HepG2 (cell line): ENCODE data around the gene ARX. TPM values are rescaled to one million over a fixed set of nuclear protein-coding genes. Genes with fewer than 3 reads are reported as not detected.

Source experiments
- ATAC-seq: fragments of 200-7000 bp; cut with Tn5 transposase; 3 replicates; pipeline ENCODE4 v1.9.1; 2020; ENCODE audit warnings: mild to moderate bottlenecking, moderate library complexity
- BruUV-seq: library from RNA; stranded (reverse); fragments of 400-500 nt; replicated peaks from 2 replicates; lab custom pipeline; 2021; lab: Mats Ljungman, UMichigan
- CTCF ChIA-PET: fragments of 300-600 bp; formaldehyde crosslinking; extraction: SDS; loops from one replicate; lab custom pipeline; 2021; ENCODE audit warnings: low total read pairs, inconsistent platforms, low intra/inter-chr PET ratio; lab: Yijun Ruan, JAX
- POLR2A ChIA-PET: fragments of 350-600 bp; sonication (Branson Sonifier 250); formaldehyde crosslinking; loops from one replicate; lab custom pipeline; 2020; ENCODE audit warnings: antibody characterized with exemption, inconsistent platforms; lab: Yijun Ruan, JAX
- DNase-seq: peaks from one replicate; pipeline ENCODE4 v3.0.0-alpha.2; 2015; ENCODE audit warnings: low spot score
- FAIRE-seq: peaks from 3 replicates; lab custom pipeline; 2011; peaks lifted over from hg19 to GRCh38; lab: Jason Lieb, UNC
- H2AFZ ChIP-seq: one replicate; pipeline ENCODE4 v1.6.1; 2011; ENCODE audit warnings: low read length, inconsistent platforms
- H3K27ac ChIP-seq: fragments of 300-600 bp; 3 replicates; pipeline ENCODE4 v1.8.0; 2011; ENCODE audit warnings: mixed run types, mild to moderate bottlenecking, mixed read lengths, low read length, inconsistent platforms; ENCODE audit not compliant: insufficient read depth; ENCODE audit errors: extremely low read length
- H3K27me3 ChIP-seq, 2 experiments: fragments of 200-600 bp in 1 of 2; 2 replicates in 1 of 2; 3 replicates in 1 of 2; pipeline versions ENCODE4 v1.6.0 to v1.8.0; 2011; ENCODE audit warnings: low read length in 2 of 2, mild to moderate bottlenecking in 2 of 2, moderate library complexity in 2 of 2, inconsistent platforms in 1 of 2; ENCODE audit not compliant: insufficient read depth in 2 of 2, control insufficient read depth in 1 of 2
- H3K36me3 ChIP-seq, 2 experiments: fragments of 200-600 bp in 1 of 2; replicated peaks in 1 of 2; 2 replicates in 1 of 2; 3 replicates in 1 of 2; pipeline versions ENCODE4 v1.5.1 to v1.8.0; 2011; ENCODE audit warnings: low read length in 2 of 2, inconsistent platforms in 1 of 2; ENCODE audit not compliant: insufficient read depth in 2 of 2, control insufficient read depth in 1 of 2
- H3K4me1 ChIP-seq: 2 replicates; pipeline ENCODE4 v1.5.1; 2012; ENCODE audit warnings: low read length, inconsistent platforms; ENCODE audit not compliant: insufficient read depth
- H3K4me2 ChIP-seq: 2 replicates; pipeline ENCODE4 v1.6.0; 2011; ENCODE audit warnings: low read depth, low read length, inconsistent platforms
- H3K4me3 ChIP-seq, 3 experiments: fragments of 200-600 bp in 1 of 3; sonication (generic), shearing (Covaris generic) in 1 of 3; replicated peaks in 1 of 3; 2 replicates each; pipeline ENCODE4 v1.5.1; 2011 to 2016; ENCODE audit warnings: low read length in 3 of 3, inconsistent platforms in 2 of 3, low read depth in 2 of 3, mild to moderate bottlenecking in 2 of 3, control low read depth in 1 of 3, mixed read lengths in 1 of 3; ENCODE audit not compliant: insufficient read depth in 1 of 3
- H3K79me2 ChIP-seq: one replicate; pipeline ENCODE4 v1.6.1; 2011; ENCODE audit warnings: low read length, inconsistent platforms; ENCODE audit not compliant: insufficient read depth
- H3K9ac ChIP-seq: 2 replicates; pipeline ENCODE4 v1.6.0; 2011; ENCODE audit warnings: mild to moderate bottlenecking, low read depth, low read length, inconsistent platforms; ENCODE audit not compliant: insufficient read depth
- H3K9me3 ChIP-seq: 2 replicates; pipeline ENCODE4 v1.5.1; 2012; ENCODE audit warnings: mild to moderate bottlenecking, low read length
- H4K20me1 ChIP-seq: 2 replicates; pipeline ENCODE4 v1.6.0; 2011; ENCODE audit warnings: inconsistent platforms, mild to moderate bottlenecking, low read length, moderate library complexity; ENCODE audit not compliant: insufficient read depth
- FOXP1 ChIP-seq, 2 experiments: fragments of 450-650 bp in 1 of 2; IDR thresholded peaks; 2 replicates each; pipeline ENCODE4 v1.6.1; 2017 to 2018; ENCODE audit warnings: antibody characterized with exemption in 1 of 2
- GZF1 ChIP-seq: sonication (generic); formaldehyde crosslinking; IDR thresholded peaks from 2 replicates; pipeline ENCODE4 v1.5.1; 2020; ENCODE audit warnings: mild to moderate bottlenecking, missing genetic modification reagents
- HMG20B ChIP-seq: conservative IDR thresholded peaks from 2 replicates; pipeline ENCODE4 v1.6.1; 2016; ENCODE audit warnings: missing genetic modification reagents, missing compliant biosample characterization
- MYC ChIP-seq: sonication (generic); formaldehyde crosslinking; IDR thresholded peaks from 2 replicates; pipeline ENCODE4 v1.9.0; 2021; ENCODE audit warnings: missing genetic modification reagents, borderline replicate concordance
- PPARG ChIP-seq: conservative IDR thresholded peaks from 2 replicates; pipeline ENCODE4 v1.6.1; 2016; ENCODE audit warnings: missing biosample characterization, missing genetic modification reagents
- REXO4 ChIP-seq: sonication (generic); formaldehyde crosslinking; IDR thresholded peaks from 2 replicates; pipeline ENCODE4 v1.8.0; 2022; ENCODE audit warnings: missing genetic modification reagents, mild to moderate bottlenecking, borderline replicate concordance
- SMAD9 ChIP-seq: sonication (generic); formaldehyde crosslinking; IDR thresholded peaks from 2 replicates; pipeline ENCODE4 v1.5.1; 2020; ENCODE audit warnings: mild to moderate bottlenecking, missing genetic modification reagents
- SP140L ChIP-seq: sonication (generic); formaldehyde crosslinking; IDR thresholded peaks from 2 replicates; pipeline ENCODE4 v1.4.0; 2020; ENCODE audit warnings: missing genetic modification reagents, borderline replicate concordance
- STAG1 ChIP-seq: sonication (generic); formaldehyde crosslinking; IDR thresholded peaks from 2 replicates; pipeline ENCODE4 v1.4.0; 2020; ENCODE audit warnings: missing genetic modification reagents
- ZNF232 ChIP-seq: sonication (generic); formaldehyde crosslinking; IDR thresholded peaks from 2 replicates; pipeline ENCODE4 v1.4.0; 2020; ENCODE audit warnings: missing genetic modification reagents, borderline replicate concordance
- ZNF589 ChIP-seq: sonication (generic); formaldehyde crosslinking; conservative IDR thresholded peaks from 2 replicates; pipeline ENCODE4 v1.8.0; 2022; ENCODE audit warnings: mild to moderate bottlenecking, moderate library complexity, missing genetic modification reagents
- ZNF615 ChIP-seq: sonication (generic); formaldehyde crosslinking; IDR thresholded peaks from 2 replicates; pipeline ENCODE4 v1.5.0; 2020; ENCODE audit warnings: mild to moderate bottlenecking, missing genetic modification reagents, borderline replicate concordance
- WGBS: methylation state at CpG from one replicate; pipeline ENCODE4 v1.1.6; 2017; ENCODE audit warnings: low lambda C conversion rate; 5-methylcytosine and 5-hydroxymethylcytosine counted together
- in situ Hi-C: cut with HindIII; loops from 2 replicates; pipeline ENCODE4 v1.10.0; 2017; ENCODE audit warnings: low pct_unique_long_range_greater_than_20kb; ENCODE audit not compliant: extremely low pct_ligation_motif_present
- intact Hi-C: fragments of 100-400 bp; cut with micrococcal nuclease; formaldehyde crosslinking; loops from one replicate; pipeline ENCODE4 v1.10.0; 2022; ENCODE audit not compliant: unreplicated experiment
- polyA plus RNA-seq, 8 experiments: library from polyadenylated mRNA; depleted of rRNA in 3 of 8; stranded (reverse) in 7 of 8; unstranded in 1 of 8; fragments of >200 nt; fragmentation: Illumina TruSeq in 4 of 8; extraction: Trizol in 4 of 8; gene quantifications; 2 replicates each; pipeline versions ENCODE4 v1.2.1 to v1.2.3, GENCODE V29; 2011 to 2016; ENCODE audit warnings: low read depth in 4 of 8, missing spikeins in 1 of 8, mixed read lengths in 1 of 8; ENCODE audit not compliant: insufficient read depth in 1 of 8
- total RNA-seq, 5 experiments: library from RNA; depleted of rRNA; stranded (reverse); fragments of >200 nt; fragmentation: Illumina TruSeq; extraction: Trizol; gene quantifications; 2 replicates each; pipeline ENCODE4 v1.2.3, GENCODE V29; 2016; ENCODE audit warnings: low read depth in 1 of 5
- TF ChIP-seq, protein P1 (sequence below): sonication (generic); formaldehyde crosslinking; IDR thresholded peaks from 2 replicates; pipeline ENCODE4 v1.5.0; 2020; ENCODE audit warnings: missing genetic modification reagents
- TF ChIP-seq, protein P2 (sequence below): sonication (generic); formaldehyde crosslinking; IDR thresholded peaks from 2 replicates; pipeline ENCODE4 v1.4.0; 2020; ENCODE audit warnings: mild to moderate bottlenecking, missing genetic modification reagents
- TF ChIP-seq, protein P3 (sequence below): sonication (generic); formaldehyde crosslinking; IDR thresholded peaks from 2 replicates; pipeline ENCODE4 v1.5.0; 2020; ENCODE audit warnings: mild to moderate bottlenecking, missing genetic modification reagents, moderate library complexity

Gene ARX
- total and polyA plus RNA-seq, 2 of the 13 experiments (the other 11 are each of a cell fraction or from before 2014, with no cell fraction given), result not detected

DNA sequence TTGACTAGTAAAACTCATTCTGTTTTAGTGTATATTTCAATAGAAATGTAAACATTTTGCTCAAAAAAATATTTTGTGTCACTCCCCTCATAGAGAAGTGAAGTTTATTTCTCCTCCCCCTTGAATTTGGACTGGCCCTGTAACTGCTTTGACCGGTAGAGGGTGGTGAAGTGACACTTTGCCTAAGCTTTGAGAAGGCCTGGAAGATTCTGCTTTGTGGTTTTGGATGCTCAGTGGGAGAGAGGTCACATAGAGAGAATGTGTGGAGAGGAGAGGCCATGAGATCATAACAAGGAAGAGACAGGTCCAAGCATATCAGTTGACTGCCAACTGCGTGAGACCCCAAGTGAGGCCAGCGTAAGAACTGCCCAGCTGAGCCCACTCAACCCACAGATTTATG lies 19.1 kb upstream of the ARX start:
- H3K79me2 ChIP-seq, result no peaks in the 10 kb centered on the region
- ATAC-seq (peak; percentile 41; the same call in 2 of the 3 replicates), FAIRE-seq (no peak), DNase-seq (peak; percentile 4)
- no peak overlapping the region for H3K4me3 ChIP-seq
- H2AFZ ChIP-seq, result no peak overlapping the region
- ChIA-PET POLR2A (no interaction called here), CTCF (interaction anchor here (0.8 kb wide), 1 partner anchor 110 kb away, joined by 3 read pairs; no protein-coding TSS in a partner anchor)
- WGBS, result 8% methylated on average over 3 of the region's 3 CpGs
- no peak overlapping the region for H3K27ac ChIP-seq
- no peaks in the 10 kb centered on the region for H3K36me3 ChIP-seq
- H3K4me2 ChIP-seq, result no peak overlapping the region
- BruUV-seq, result no TSS peak
- no peaks in the 10 kb centered on the region for H4K20me1 ChIP-seq
- TF ChIP-seq SP140L (CRISPR knock-in tag) (no peak), SMAD9 (CRISPR knock-in tag) (no peak), ZNF589 (CRISPR knock-in tag) (no peak), HMG20B (CRISPR knock-in tag) (no peak), PPARG (CRISPR knock-in tag) (no peak), ZNF232 (no peak), REXO4 (CRISPR knock-in tag) (no peak), MYC (CRISPR knock-in tag) (no peak), ZNF615 (CRISPR knock-in tag) (no peak), FOXP1 (IDR thresholded peaks at IDR 0.05) (no peak), FOXP1 (CRISPR knock-in tag; IDR thresholded peaks at IDR 0.05) (no peak), STAG1 (CRISPR knock-in tag) (peak; percentile 46), GZF1 (no peak)
- TF ChIP-seq, protein P1, sequence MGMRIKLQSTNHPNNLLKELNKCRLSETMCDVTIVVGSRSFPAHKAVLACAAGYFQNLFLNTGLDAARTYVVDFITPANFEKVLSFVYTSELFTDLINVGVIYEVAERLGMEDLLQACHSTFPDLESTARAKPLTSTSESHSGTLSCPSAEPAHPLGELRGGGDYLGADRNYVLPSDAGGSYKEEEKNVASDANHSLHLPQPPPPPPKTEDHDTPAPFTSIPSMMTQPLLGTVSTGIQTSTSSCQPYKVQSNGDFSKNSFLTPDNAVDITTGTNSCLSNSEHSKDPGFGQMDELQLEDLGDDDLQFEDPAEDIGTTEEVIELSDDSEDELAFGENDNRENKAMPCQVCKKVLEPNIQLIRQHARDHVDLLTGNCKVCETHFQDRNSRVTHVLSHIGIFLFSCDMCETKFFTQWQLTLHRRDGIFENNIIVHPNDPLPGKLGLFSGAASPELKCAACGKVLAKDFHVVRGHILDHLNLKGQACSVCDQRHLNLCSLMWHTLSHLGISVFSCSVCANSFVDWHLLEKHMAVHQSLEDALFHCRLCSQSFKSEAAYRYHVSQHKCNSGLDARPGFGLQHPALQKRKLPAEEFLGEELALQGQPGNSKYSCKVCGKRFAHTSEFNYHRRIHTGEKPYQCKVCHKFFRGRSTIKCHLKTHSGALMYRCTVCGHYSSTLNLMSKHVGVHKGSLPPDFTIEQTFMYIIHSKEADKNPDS, result no peak
- TF ChIP-seq, protein P2, sequence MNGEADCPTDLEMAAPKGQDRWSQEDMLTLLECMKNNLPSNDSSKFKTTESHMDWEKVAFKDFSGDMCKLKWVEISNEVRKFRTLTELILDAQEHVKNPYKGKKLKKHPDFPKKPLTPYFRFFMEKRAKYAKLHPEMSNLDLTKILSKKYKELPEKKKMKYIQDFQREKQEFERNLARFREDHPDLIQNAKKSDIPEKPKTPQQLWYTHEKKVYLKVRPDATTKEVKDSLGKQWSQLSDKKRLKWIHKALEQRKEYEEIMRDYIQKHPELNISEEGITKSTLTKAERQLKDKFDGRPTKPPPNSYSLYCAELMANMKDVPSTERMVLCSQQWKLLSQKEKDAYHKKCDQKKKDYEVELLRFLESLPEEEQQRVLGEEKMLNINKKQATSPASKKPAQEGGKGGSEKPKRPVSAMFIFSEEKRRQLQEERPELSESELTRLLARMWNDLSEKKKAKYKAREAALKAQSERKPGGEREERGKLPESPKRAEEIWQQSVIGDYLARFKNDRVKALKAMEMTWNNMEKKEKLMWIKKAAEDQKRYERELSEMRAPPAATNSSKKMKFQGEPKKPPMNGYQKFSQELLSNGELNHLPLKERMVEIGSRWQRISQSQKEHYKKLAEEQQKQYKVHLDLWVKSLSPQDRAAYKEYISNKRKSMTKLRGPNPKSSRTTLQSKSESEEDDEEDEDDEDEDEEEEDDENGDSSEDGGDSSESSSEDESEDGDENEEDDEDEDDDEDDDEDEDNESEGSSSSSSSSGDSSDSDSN (CRISPR knock-in tag), result no peak
- TF ChIP-seq, protein P3, sequence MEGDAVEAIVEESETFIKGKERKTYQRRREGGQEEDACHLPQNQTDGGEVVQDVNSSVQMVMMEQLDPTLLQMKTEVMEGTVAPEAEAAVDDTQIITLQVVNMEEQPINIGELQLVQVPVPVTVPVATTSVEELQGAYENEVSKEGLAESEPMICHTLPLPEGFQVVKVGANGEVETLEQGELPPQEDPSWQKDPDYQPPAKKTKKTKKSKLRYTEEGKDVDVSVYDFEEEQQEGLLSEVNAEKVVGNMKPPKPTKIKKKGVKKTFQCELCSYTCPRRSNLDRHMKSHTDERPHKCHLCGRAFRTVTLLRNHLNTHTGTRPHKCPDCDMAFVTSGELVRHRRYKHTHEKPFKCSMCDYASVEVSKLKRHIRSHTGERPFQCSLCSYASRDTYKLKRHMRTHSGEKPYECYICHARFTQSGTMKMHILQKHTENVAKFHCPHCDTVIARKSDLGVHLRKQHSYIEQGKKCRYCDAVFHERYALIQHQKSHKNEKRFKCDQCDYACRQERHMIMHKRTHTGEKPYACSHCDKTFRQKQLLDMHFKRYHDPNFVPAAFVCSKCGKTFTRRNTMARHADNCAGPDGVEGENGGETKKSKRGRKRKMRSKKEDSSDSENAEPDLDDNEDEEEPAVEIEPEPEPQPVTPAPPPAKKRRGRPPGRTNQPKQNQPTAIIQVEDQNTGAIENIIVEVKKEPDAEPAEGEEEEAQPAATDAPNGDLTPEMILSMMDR (CRISPR knock-in tag), result peak; percentile 38
- in situ Hi-C loops, result loop anchor here (10.0 kb wide), 1 partner anchor 110 kb away; no protein-coding TSS in a partner anchor
- no peaks in the 10 kb centered on the region for H3K27me3 ChIP-seq
- no peaks in the 10 kb centered on the region for H3K9me3 ChIP-seq
- no peak overlapping the region for H3K9ac ChIP-seq
- intact Hi-C loops, result no loop called here
- H3K4me1 ChIP-seq, result no peaks in the 10 kb centered on the region
